Mononuclear cell (primary cell): ENCODE data around the gene NINL. TPM values are rescaled to one million over a fixed set of nuclear protein-coding genes. Genes with fewer than 3 reads are reported as not detected.

ENCODE experiments used
- H3K27me3 ChIP-seq: 2 replicates; pipeline ENCODE4 v1.6.0; 2011; ENCODE audit warnings: low read length, control low read depth; ENCODE audit not compliant: insufficient read depth
- H3K4me1 ChIP-seq: 2 replicates; pipeline ENCODE4 v1.5.1; 2011; ENCODE audit warnings: mild to moderate bottlenecking, low read length, control low read depth; ENCODE audit not compliant: insufficient read depth
- H3K4me3 ChIP-seq: 2 replicates; pipeline ENCODE4 v1.5.1; 2011; ENCODE audit warnings: mild to moderate bottlenecking, low read length, moderate library complexity
- H3K9me3 ChIP-seq: 2 replicates; pipeline ENCODE4 v1.5.1; 2011; ENCODE audit warnings: low read depth, mild to moderate bottlenecking, control low read depth, low read length
- total RNA-seq: library from RNA; depleted of rRNA; stranded (reverse); fragments of >200 nt; gene quantifications from one replicate; pipeline ENCODE4 v1.2.3, GENCODE V29; 2012

Gene NINL
- total RNA-seq, 1 donor: 0.73 TPM

- no peak overlapping the region for H3K4me3 ChIP-seq
- no peaks in the 10 kb centered on the region for H3K9me3 ChIP-seq
- H3K4me1 ChIP-seq: no peaks in the 10 kb centered on the region
- H3K27me3 ChIP-seq: no peaks in the 10 kb centered on the region
Observed at GRCh38 chr20:25497586-25498279, 87.6 kb downstream of the NINL start.

GRCh38 chr20:25496968-25497401 lies 88.3 kb downstream of the NINL start:
- no peak overlapping the region for H3K4me3 ChIP-seq
- no peaks in the 10 kb centered on the region for H3K27me3 ChIP-seq
- H3K9me3 ChIP-seq: no peaks in the 10 kb centered on the region
- no peaks in the 10 kb centered on the region for H3K4me1 ChIP-seq

GRCh38 chr20:25496165-25496967 lies 89.0 kb downstream of the NINL start:
- Histone ChIP-seq H3K27me3 (no peaks in the 10 kb centered on the region), H3K4me3 (no peak overlapping the region), H3K4me1 (no peaks in the 10 kb centered on the region), H3K9me3 (no peaks in the 10 kb centered on the region)

- H3K4me3 ChIP-seq: no peak overlapping the region
- H3K27me3 ChIP-seq: no peaks in the 10 kb centered on the region
- no peaks in the 10 kb centered on the region for H3K4me1 ChIP-seq
- no peaks in the 10 kb centered on the region for H3K9me3 ChIP-seq
Observed at GRCh38 chr20:25495189-25495824, 90.0 kb downstream of the NINL start.

GRCh38 chr20:25494506-25495188 lies 90.7 kb downstream of the NINL start:
- Histone ChIP-seq H3K9me3 (no peaks in the 10 kb centered on the region), H3K27me3 (no peaks in the 10 kb centered on the region), H3K4me3 (no peak overlapping the region), H3K4me1 (no peaks in the 10 kb centered on the region)

- no peaks in the 10 kb centered on the region for H3K27me3 ChIP-seq
- no peak overlapping the region for H3K4me3 ChIP-seq
- no peaks in the 10 kb centered on the region for H3K9me3 ChIP-seq
- no peaks in the 10 kb centered on the region for H3K4me1 ChIP-seq
Observed at GRCh38 chr20:25493748-25494505, 91.4 kb downstream of the NINL start.

GRCh38 chr20:25493137-25493536 lies 92.2 kb downstream of the NINL start:
- Histone ChIP-seq H3K4me3 (no peak overlapping the region), H3K9me3 (no peaks in the 10 kb centered on the region), H3K4me1 (no peaks in the 10 kb centered on the region), H3K27me3 (no peaks in the 10 kb centered on the region)

GRCh38 chr20:25491446-25492038 lies 93.8 kb downstream of the NINL start:
- Histone ChIP-seq H3K4me3 (no peak overlapping the region), H3K9me3 (no peaks in the 10 kb centered on the region), H3K27me3 (no peaks in the 10 kb centered on the region), H3K4me1 (no peaks in the 10 kb centered on the region)

GRCh38 chr20:25490656-25491445 lies 94.5 kb downstream of the NINL start:
- no peaks in the 10 kb centered on the region for H3K9me3 ChIP-seq
- no peaks in the 10 kb centered on the region for H3K4me1 ChIP-seq
- no peak overlapping the region for H3K4me3 ChIP-seq
- no peaks in the 10 kb centered on the region for H3K27me3 ChIP-seq

- Histone ChIP-seq H3K27me3 (no peaks in the 10 kb centered on the region), H3K4me1 (no peaks in the 10 kb centered on the region), H3K9me3 (no peaks in the 10 kb centered on the region), H3K4me3 (no peak overlapping the region)
Observed at GRCh38 chr20:25489221-25489871, 96.0 kb downstream of the NINL start.

- no peaks in the 10 kb centered on the region for H3K27me3 ChIP-seq
- H3K4me3 ChIP-seq: no peak overlapping the region
- no peaks in the 10 kb centered on the region for H3K4me1 ChIP-seq
- no peaks in the 10 kb centered on the region for H3K9me3 ChIP-seq
Observed at GRCh38 chr20:25487975-25488374, 97.4 kb downstream of the NINL start.

GRCh38 chr20:25487306-25487705 lies 98.0 kb downstream of the NINL start:
- no peaks in the 10 kb centered on the region for H3K4me1 ChIP-seq
- H3K9me3 ChIP-seq: no peaks in the 10 kb centered on the region
- H3K27me3 ChIP-seq: no peaks in the 10 kb centered on the region
- H3K4me3 ChIP-seq: no peak overlapping the region

- H3K27me3 ChIP-seq: no peaks in the 10 kb centered on the region
- no peaks in the 10 kb centered on the region for H3K4me1 ChIP-seq
- H3K4me3 ChIP-seq: no peak overlapping the region
- no peaks in the 10 kb centered on the region for H3K9me3 ChIP-seq
Observed at GRCh38 chr20:25486377-25486776, 99.0 kb downstream of the NINL start.
